SIG-M5 treated with dmso at 0.1 percent for 504 hours (cell line): ENCODE results near the gene KCNH6.

Experiments used
- DNase-seq: peaks from one replicate; lab custom pipeline; 2025; ENCODE audit not compliant: unreplicated experiment; lab: John Stamatoyannopoulos, UW

The KCNH6 gene

GRCh38 chr17:63531022-63531965 lies 8.1 kb downstream of the KCNH6 start:
- DNase-seq, result no peak

GRCh38 chr17:63533433-63534077 lies 10.4 kb downstream of the KCNH6 start:
- no peak for DNase-seq

GRCh38 chr17:63534078-63534570 lies 11.0 kb downstream of the KCNH6 start:
- no peak for DNase-seq

GRCh38 chr17:63534816-63535455 lies 11.8 kb downstream of the KCNH6 start:
- no peak for DNase-seq

- no peak for DNase-seq
Observed at GRCh38 chr17:63535640-63536039, 12.5 kb downstream of the KCNH6 start.

GRCh38 chr17:63537001-63537400 lies 13.8 kb downstream of the KCNH6 start:
- DNase-seq, result no peak

GRCh38 chr17:63537991-63538692 lies 15.0 kb downstream of the KCNH6 start:
- no peak for DNase-seq

GRCh38 chr17:63538693-63539595 lies 15.8 kb downstream of the KCNH6 start:
- no peak for DNase-seq

- DNase-seq, result no peak
Observed at GRCh38 chr17:63540590-63540989, 17.4 kb downstream of the KCNH6 start.

GRCh38 chr17:63542218-63542545 lies 19.0 kb downstream of the KCNH6 start:
- DNase-seq, result no peak

GRCh38 chr17:63542942-63543821 lies 20.0 kb downstream of the KCNH6 start:
- DNase-seq, result no peak

GRCh38 chr17:63543822-63544420 lies 20.8 kb downstream of the KCNH6 start:
- DNase-seq, result no peak

- no peak for DNase-seq
Observed at GRCh38 chr17:63544467-63545301, 21.5 kb downstream of the KCNH6 start.

- no peak for DNase-seq
Observed at GRCh38 chr17:63546308-63547082, 23.3 kb downstream of the KCNH6 start.

GRCh38 chr17:63547083-63547523 lies 23.9 kb downstream of the KCNH6 start:
- DNase-seq, result no peak

GRCh38 chr17:63549289-63549945 lies 26.3 kb downstream of the KCNH6 start:
- DNase-seq, result no peak
